Ureter (tissue), 1 donor: Measurements from ENCODE around the gene REL. TPM values are rescaled to one million over a fixed set of nuclear protein-coding genes. Genes with fewer than 3 reads are reported as not detected.
"Not testable (repeated sequence)": the region's sequence is repeated elsewhere in the genome, so short reads cannot be mapped to it uniquely, and the experiment has no call there.

Experiments
- DNase-seq: peaks from one replicate; pipeline ENCODE4 v3.0.0-alpha.2; 2020; ENCODE audit warnings: low spot score
- total RNA-seq: library from RNA; stranded (reverse); gene quantifications from one replicate; pipeline ENCODE4 v1.2.4, GENCODE V29; 2023
- donor health status: DM: yes; HTN: yes; CAD: no.

The REL gene
- total RNA-seq, 1 donor from 2014 or later = 46.0 TPM

DNA sequence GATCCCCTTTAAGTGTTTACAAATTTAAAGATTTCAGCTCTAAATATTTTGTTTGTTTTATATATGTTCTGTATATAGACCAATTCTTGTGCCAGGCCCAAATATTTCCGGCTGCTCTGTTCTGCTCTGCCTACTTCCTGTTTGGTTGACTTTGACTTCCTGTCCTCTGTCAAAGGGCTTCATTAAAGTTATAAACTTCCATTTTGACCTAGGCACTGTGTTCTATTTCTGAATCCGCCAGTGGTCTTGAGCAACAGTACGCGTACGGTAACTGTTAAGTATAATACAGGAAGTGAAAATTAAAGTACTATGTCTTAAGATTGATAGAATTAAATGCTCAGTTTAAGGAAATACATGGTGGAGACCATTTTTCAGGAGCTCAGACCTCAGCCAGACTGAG is 13.5 kb upstream of the REL start:
- no peak for DNase-seq

DNA sequence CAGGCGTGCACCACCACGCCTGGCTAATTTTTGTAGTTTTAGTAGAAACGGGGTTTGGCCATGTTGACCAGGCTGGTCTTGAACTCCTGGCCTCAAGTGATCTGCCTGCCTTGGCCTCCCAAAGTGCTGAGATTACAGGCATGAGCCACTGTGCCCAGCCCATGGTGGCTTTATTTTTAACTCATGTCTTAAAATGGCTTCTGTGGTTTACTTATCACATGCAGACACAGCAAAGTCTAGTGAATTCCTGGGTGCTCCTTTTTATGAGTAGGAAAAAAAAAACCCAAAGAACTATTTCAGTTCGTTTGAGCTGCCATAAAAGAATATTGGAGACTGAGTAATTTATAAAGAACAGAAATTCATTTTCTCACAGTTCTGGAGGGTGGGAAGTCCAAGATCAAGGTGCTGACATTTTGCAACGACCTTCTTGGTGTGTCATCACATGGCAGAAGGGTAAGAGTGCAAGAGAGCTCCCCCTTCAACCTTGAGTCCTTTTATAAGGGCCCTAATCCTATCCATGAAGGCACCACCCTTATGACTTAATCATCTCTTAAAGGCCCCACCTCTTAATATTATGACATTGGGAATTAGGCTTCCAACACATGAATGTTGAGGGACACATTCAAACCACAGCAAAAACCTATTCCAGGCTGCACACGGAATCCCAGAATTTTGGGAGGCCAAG is 12.6 kb upstream of the REL start:
- DNase-seq = no peak

DNA sequence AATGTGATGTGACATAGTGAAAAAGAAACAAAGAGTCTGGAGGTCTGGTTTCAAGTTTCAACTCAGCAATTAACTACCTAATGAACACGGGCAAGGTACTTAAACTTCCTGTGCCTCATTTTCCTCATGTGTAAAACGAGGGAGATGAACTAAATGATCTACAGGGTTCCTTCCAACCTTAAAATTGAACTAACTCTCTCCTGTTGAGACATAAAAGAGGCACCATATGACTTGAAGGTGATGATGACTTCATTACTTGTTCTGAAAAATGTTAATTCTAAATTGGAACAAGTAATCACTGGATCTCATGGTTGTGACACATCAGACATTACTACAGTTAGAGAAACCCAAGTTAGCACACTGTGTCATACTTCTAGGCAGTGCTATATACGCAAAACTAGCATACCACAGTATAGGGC is 8.9 kb upstream of the REL start:
- no peak for DNase-seq

DNA sequence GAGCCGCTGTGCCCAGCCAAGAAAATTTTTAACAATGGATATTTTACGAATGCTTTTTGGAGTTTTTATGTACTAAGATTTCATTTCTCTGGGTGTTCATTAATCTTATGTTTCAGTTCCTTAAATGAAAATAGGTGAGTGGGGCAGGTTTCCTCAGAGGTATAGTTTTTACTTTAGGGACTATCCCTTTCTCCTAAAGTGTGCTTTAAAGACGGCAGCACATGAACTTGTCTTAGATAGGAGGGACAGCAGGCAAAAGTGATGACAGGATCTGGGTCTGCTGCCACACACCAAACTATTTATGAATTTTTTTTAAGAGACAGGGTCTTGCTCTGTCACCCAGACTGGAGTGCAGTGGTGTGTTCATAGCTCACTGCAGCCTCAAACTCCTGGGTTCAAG is 8.0 kb upstream of the REL start:
- no peak for DNase-seq

DNA sequence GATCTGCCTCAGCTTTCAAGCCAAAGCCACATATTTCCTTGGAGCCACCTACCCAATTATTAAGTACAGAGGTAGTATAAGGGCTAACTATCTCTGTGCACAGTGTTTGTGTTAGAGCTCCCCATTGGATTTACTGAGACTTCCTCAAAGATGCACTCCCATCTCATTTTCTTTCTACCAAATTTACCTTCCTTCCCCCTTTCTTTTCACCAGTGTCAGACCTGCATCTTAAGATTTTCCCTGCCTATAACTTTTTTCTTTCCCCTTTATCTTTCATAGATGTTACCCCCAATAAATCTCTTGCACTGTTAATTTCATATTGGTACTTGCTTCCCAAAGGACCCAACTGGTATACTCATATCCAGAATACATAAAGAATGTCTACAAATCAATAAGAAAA is 5.9 kb upstream of the REL start:
- DNase-seq = no peak

DNA sequence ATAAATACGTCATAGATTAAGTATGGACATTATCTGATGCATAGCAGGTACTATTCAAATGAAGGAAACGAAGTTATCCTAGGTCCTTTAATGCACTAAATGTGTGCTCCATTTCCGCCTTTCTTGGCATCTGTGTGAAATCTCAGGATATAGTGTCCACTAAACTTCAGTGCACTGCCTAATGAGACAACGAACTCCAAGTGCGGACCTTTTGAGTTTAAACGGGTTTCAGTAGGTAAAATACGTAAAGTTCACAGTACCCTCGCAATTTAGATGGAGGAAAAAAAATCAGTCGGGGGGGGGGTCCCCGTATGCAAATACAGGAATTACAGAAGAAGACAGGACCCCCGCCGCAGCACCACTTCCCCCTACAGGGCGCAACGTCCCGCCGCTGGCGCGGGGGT is 729 bp upstream of the REL start:
- DNase-seq = no peak

DNA sequence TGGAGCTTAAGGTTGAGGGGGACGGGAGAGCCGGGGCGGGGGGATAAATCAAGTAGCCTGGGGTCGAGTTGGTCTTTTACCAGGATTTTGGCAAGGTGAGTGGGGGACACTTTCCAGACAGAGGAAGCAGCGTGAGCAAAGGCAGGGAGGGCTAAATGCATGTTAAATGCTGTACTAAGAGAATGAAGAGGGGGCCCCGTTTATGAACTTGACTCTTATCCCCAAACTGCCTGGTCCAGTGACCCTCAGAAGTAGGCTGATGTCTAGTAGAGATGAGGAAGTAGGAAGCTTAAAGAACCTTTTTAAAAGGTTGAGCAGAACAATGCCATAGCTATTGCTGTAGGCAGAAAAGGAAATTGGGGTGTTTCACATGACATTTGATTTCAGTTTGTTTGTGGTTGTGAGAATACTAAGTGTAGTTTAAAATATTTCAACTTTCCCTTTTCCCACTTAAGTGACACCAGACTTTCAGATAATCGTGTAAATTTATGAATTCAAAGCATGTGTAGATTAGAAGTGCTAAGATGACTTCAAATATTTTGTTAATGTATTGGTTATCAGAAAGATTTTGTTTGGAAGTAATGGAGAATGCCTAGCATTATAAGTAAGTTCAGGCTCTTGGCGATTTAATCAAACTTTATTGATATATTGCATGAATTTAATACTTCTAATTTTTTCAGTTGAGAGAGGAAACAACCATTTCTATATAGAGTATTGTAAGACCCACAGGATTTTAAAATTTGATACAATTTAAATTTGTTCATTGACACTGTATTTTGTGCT is 1.8 kb downstream of the REL start:
- DNase-seq = no peak

DNA sequence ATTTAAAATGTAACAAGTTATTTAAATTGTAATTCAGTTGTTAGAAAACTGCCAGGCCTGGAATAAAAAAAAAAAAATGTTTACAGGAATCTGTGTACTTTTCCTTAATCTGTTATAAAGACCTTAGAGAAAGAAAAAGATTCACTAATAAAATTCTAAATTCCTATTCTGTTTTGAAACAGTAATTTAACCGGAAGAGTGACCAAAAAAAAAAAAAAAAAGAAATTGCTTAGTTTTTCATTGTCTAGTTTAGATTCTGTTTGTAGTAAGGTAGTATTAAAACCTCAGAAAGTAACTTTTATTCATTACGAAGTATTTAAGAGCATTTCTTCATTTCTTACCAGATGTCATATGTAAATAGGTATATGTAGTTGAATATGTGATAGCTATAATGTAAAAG is 2.5 kb downstream of the REL start:
- no peak for DNase-seq

DNA sequence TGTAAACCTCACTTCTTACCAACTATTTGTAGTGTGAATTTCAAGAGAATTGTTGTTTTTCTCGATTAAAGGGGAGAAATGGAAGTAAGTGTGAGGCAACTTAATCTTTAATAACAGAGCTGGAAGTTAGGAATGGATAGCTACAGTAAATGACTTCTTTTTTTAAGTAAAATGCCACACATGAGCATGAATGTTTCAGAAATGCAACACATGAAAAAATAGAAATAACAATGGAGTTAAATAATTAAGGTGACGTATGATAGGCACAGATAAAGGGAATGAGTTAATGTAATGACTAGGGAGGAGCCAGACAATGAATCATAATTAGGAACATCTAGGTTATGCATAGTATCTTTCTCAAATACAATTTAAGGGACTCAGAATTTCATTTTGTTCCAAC is 3.4 kb downstream of the REL start:
- DNase-seq = no peak

DNA sequence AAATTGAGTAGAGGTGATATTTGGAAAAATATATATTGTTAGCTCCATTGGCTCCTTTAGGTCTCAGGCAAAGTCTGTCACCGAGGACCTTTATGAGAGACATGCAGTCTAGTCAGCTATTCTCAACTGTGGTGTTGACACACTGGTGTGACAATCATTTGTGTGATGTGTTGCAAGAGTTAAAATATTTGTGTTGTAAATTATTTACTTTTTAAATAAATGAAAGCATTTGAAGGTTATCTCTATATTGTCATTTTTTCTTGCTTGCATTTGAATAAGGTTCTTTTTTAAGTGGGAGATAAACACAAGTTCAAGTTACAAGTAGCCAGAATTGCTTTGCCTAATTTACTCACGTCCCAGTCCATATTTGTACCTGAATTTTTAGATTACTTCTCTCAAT is 4.3 kb downstream of the REL start:
- DNase-seq = no peak

DNA sequence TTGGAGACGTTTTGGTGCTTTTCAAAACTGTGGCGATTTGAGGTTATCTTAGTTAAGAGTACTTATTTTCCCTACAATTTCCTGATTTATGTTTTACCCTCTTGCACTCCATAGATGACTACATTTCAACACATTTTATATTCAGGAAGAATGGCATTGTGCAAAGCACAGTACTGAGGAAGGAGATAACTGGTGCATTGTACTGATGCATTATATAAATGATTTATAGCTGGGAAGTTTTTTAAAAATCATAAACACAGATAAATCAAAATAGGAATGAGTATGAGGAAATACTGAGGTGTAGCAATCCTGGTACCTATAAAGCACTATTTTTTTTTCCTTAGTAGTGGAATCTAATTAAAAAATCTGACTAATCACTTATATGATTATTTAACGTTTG is 5.6 kb downstream of the REL start:
- DNase-seq = no peak

DNA sequence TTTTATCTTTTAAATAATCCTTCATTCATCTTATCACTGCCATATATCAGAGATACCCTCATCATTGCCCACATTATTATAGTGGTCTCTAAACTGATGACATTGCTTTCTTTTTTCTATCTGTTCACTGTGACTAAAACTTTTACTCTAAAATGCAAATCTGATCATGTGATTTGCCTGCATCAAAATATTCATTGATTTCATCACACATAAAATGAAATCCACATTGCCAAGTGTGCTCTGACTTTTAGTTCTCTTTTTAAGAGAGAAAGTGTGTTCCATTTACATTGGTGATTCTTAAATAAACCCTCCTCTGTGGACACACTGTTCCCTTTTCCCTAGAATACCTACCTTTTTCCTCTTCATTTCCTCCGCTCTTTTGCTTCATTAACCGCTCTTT is 7.5 kb downstream of the REL start:
- no peak for DNase-seq

DNA sequence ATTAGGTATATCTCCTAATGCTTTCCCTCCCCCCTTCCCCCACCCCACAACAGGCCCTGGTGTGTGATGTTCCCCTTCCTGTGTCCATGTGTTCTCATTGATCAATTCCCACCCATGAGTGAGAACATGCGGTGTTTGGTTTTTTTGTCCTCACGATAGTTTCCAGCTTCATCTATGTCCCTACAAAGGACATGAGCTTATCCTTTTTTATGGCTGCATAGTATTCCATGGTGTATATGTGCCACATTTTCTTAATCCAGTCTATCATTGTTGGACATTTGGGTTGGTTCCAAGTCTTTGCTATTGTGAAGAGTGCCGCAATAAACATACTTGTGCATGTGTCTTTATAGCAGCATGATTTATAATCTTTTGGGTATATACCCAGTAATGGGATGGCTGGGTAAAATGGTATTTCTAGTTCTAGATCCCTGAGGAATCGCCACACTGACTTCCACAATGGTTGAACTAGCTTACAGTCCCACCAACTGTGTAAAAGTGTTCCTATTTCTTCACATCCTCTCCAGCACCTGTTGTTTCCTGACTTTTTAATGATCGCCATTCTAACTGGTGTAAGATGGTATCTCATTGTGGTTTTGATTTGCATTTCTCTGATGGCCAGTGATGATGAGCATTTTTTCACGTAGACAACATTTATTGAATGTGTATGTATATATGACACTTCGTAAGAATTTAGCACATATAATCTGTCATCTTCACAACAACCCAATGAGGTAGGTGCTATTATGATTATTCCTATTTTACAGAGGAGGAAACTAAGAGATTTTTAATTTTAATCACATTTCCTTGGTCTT is 8.4 kb downstream of the REL start:
- not testable (repeated sequence) for DNase-seq

DNA sequence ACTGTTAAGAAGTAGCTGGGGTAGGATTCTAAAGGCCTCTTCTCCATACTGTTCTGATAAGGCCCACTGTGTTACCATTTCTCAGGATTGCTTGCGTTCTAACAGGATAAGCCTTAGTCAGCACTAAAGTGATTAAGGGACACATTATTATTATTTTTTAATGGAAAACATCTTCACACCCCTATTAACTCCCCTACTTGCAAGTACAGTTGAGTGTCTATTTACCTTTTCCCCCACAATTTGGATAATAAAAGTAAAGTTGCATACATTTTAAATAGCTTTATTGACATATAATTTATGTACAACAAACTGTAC is 9.0 kb downstream of the REL start:
- DNase-seq = no peak

DNA sequence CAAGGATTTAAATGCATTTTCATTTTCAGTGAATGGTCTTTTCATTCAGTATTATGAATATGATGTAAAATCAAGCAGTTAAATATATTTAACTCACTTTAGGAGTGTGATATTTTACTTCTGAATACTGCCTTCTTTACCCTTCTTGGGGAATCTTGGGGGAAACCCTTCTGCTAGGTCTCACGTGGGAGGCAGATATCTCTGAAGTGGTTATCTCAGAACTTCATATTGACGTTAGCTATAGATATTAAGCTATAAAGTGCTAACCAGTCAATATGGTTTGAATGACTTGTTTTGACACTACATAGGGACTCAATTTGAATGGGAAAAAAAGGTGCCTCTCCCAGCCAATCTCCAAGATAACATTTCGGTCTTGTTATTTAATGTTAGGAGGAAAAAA is 9.8 kb downstream of the REL start:
- DNase-seq = no peak

DNA sequence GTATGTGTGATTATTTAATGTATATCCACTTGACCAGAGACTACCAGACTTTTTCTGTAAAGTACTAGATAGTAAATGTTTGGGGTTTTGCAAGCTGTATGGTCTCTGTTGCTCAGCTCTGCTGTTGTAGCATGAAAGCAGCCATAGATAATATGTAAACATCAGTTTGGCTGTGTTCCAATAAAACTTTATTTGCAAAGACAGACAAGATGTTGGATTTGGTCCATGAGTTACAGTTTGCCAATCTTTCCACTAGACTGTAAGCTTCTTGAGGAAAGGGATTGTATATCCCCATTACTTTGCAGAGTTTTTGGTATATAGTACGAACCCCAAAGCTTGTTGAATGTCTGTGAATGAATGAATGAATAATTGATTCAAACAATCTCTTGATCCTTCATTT is 17.2 kb downstream of the REL start:
- no peak for DNase-seq

DNA sequence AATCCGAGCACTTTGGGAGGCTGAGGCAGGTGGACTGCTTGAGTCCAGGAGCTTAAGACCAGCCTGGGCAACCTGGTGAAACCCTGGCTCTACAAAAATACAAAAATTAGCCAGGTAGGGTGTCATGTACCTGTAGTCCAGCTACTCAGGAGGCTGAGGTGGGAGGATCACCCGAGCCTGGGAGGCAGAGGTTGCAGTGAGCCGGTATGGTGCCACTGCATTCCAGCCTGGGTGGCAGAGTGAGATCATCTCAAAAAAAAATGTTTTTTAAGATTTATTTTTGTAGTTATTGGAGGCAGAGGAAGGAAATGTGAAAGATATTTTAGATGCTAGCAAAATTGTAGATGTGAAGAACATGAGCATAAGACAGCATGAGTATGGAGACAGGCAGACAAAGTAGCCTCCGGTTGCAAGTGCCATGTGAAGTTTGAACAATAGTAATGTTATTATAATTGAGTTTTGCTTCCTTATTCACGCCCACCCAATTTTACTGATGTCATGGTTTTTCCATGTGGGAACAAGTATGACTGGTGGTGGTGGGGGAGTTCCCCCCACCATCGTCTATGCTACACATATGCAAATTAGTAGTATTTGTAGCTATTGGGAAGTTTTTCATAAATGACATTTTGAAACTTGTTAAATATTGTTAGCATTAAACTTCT is 18.0 kb downstream of the REL start:
- DNase-seq = no peak

DNA sequence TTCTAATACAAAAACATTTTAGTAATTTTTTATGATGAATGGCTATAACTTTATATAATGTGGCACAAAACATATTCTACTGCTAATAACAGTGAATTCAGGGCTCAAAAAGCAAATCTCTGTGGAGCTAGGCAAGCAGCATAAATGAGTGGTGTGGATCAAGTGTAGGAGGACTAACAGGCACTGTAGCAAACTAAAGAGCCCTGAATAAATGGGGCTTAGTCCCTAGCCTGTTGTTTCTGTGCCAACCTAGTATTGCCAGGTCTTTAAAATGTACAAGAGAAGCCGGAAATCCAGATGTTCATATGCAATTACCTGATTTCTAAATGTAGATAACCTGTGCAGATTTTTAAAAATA is 18.5 kb downstream of the REL start:
- no peak for DNase-seq

DNA sequence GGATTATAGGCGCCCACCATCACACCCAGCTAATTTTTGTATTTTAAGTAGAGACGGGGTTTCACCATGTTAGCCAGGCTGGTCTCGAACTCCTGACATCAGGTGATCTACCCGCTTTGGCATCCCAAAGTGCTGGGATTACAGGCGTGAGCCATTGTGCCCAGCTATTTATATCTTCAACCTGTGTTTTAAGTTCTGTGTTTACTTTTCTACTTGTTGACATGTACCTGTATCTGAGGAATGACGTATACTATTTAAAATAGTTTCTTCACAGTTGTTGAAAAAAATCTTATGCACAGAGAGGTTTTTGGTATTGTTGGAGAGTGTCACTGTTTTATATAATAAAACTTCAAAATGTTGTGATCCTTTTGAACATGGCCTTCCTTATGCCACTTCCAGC is 19.9 kb downstream of the REL start:
- not testable (repeated sequence) for DNase-seq

DNA sequence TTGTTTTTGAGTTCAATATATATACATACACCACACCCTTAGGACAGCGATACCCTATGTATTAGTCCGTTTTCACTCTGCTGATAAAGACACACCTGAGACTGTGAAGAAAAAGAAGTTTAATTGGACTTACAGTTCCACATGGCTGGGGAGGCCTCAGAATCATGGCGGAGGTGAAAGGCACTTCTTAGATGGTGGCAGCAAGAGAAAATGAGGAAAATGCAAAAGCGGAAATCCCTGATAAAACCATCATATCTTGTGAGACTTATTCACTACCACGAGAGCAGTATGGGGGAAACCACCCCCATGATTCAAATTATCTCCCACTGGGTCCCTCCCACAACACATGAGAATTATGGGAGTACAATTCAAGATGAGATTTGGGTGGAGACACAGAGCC is 24.5 kb downstream of the REL start:
- not testable (repeated sequence) for DNase-seq

DNA sequence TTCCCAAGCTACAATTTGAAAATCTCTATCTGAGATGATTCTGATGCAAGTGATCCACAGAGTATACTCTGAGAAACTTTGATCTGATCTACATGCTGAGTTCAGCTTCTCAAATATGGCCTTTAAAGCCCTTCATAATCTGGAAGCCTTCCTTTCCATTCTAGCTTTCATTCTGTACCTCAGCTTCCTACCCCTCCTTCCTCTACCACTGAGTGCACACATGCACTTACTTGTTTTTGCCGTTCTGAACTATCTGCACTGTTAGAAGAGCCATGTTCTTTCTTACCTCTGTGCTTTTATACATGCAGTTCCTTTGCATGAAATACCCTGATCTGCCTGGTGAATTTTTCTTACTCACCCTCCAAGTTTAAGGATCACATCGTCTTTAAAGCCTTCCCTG is 25.0 kb downstream of the REL start:
- DNase-seq = no peak

DNA sequence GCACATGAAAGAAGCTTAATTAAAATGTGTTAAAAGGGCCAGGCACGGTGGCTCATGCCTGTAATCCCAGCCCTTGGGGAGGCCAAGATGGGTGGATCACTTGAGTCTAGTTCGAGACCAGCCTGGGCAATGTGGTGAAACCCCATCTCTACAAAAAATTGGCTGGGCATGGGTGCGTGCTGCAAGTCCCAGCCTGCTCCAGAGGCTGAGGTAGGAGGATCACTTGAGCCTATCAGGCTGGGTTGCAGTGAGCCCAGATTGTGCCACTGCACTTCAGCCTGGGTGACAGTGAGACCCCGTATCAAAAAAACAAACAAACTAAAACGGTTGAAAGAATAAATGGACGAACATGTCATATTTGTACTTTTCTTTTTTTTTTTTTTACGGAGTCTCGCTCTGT is 26.0 kb downstream of the REL start:
- no peak for DNase-seq
